IMR-90 (cell line): ENCODE results near the gene LNX1. TPM values are rescaled to one million over a fixed set of nuclear protein-coding genes. Genes with fewer than 3 reads are reported as not detected.
A peak's percentile ranks its signal among the peaks of the same experiment; 100 is the strongest.

Experiments used
- ATAC-seq: fragments of 200-7000 bp; cut with Tn5 transposase; 2 replicates; pipeline ENCODE4 v1.9.1; 2020; ENCODE audit warnings: low read depth, mild to moderate bottlenecking, moderate library complexity
- BruUV-seq: library from RNA; stranded (reverse); fragments of 400-500 nt; replicated peaks from 2 replicates; lab custom pipeline; 2021; lab: Mats Ljungman, UMichigan
- CTCF ChIA-PET: fragments of 300-600 bp; formaldehyde crosslinking; extraction: SDS; loops from one replicate; lab custom pipeline; 2021; ENCODE audit warnings: antibody characterized with exemption; lab: Yijun Ruan, JAX
- POLR2A ChIA-PET: fragments of 300-600 bp; sonication (Branson Sonifier 250); formaldehyde crosslinking; loops from one replicate; lab custom pipeline; 2022; ENCODE audit warnings: antibody characterized with exemption; ENCODE audit not compliant: unreplicated experiment; lab: Charles Lee
- DNase-seq: peaks from one replicate; pipeline ENCODE4 v3.0.0; 2013
- H2AFZ ChIP-seq: replicated peaks from 2 replicates; pipeline ENCODE3; 2013; ENCODE audit warnings: low read length, mild to moderate bottlenecking; ENCODE audit not compliant: poor library complexity
- H2AK5ac ChIP-seq: 2 replicates; pipeline ENCODE4 v1.6.1; 2013; ENCODE audit warnings: low read depth, low read length, inconsistent platforms
- H2AK9ac ChIP-seq: replicated peaks from 2 replicates; pipeline ENCODE3; 2013; ENCODE audit warnings: mild to moderate bottlenecking, low read depth, low read length, moderate library complexity; ENCODE audit not compliant: poor library complexity
- H2BK120ac ChIP-seq: 2 replicates; pipeline ENCODE4 v1.6.1; 2013; ENCODE audit warnings: low read depth, low read length, inconsistent platforms
- H2BK15ac ChIP-seq: 3 replicates; pipeline ENCODE4 v1.6.1; 2013; ENCODE audit warnings: low read depth, low read length, inconsistent platforms
- H2BK20ac ChIP-seq: 2 replicates; pipeline ENCODE4 v1.6.1; 2013; ENCODE audit warnings: low read depth, mild to moderate bottlenecking, inconsistent platforms, low read length, moderate library complexity
- H2BK5ac ChIP-seq: 2 replicates; pipeline ENCODE4 v1.6.1; 2013; ENCODE audit warnings: mild to moderate bottlenecking, low read depth, low read length, inconsistent platforms; ENCODE audit not compliant: poor library complexity, severe bottlenecking
- H3K14ac ChIP-seq: replicated peaks from 2 replicates; pipeline ENCODE4 v1.6.1; 2013; ENCODE audit warnings: low read depth, low read length, inconsistent platforms
- H3K18ac ChIP-seq: 2 replicates; pipeline ENCODE4 v1.6.1; 2013; ENCODE audit warnings: low read depth, low read length, control low read depth
- H3K23ac ChIP-seq: 2 replicates; pipeline ENCODE4 v1.6.1; 2013; ENCODE audit warnings: low read depth, low read length, inconsistent platforms
- H3K27ac ChIP-seq: 2 replicates; pipeline ENCODE4 v1.5.1; 2013; ENCODE audit warnings: mild to moderate bottlenecking, control low read depth, low read length; ENCODE audit not compliant: insufficient read depth
- H3K27me3 ChIP-seq: 2 replicates; pipeline ENCODE4 v1.6.1; 2013; ENCODE audit warnings: low read length; ENCODE audit not compliant: control insufficient read depth, insufficient read depth
- H3K36me3 ChIP-seq: 2 replicates; pipeline ENCODE4 v1.6.1; 2013; ENCODE audit warnings: low read length, mixed read lengths; ENCODE audit not compliant: control insufficient read depth, insufficient read depth
- H3K4ac ChIP-seq: 2 replicates; pipeline ENCODE4 v1.6.1; 2013; ENCODE audit warnings: low read depth, low read length, inconsistent platforms
- H3K4me1 ChIP-seq: 2 replicates; pipeline ENCODE4 v1.6.1; 2013; ENCODE audit warnings: low read length, mixed read lengths; ENCODE audit not compliant: control insufficient read depth, insufficient read depth
- H3K4me2 ChIP-seq: 2 replicates; pipeline ENCODE4 v1.6.1; 2013; ENCODE audit warnings: low read depth, mild to moderate bottlenecking, control low read depth, low read length, moderate library complexity
- H3K4me3 ChIP-seq: 2 replicates; pipeline ENCODE4 v1.5.1; 2013; ENCODE audit warnings: low read depth, mild to moderate bottlenecking, control low read depth, low read length, moderate library complexity; ENCODE audit not compliant: insufficient read depth
- H3K56ac ChIP-seq: 2 replicates; pipeline ENCODE4 v1.6.1; 2013; ENCODE audit warnings: low read length, inconsistent platforms; ENCODE audit not compliant: insufficient read depth; ENCODE audit errors: extremely low read depth
- H3K79me1 ChIP-seq, 2 experiments: 2 replicates each; pipeline ENCODE4 v1.6.1; 2013; ENCODE audit warnings: low read length in 2 of 2, inconsistent platforms in 1 of 2, low read depth in 1 of 2
- H3K9ac ChIP-seq: 2 replicates; pipeline ENCODE4 v1.6.1; 2013; ENCODE audit warnings: low read depth, low read length, control low read depth
- H3K9me1 ChIP-seq: 2 replicates; pipeline ENCODE4 v1.6.1; 2013; ENCODE audit warnings: low read length, inconsistent platforms; ENCODE audit not compliant: insufficient read depth
- H3K9me3 ChIP-seq: 2 replicates; pipeline ENCODE4 v1.6.1; 2013; ENCODE audit warnings: low read length; ENCODE audit not compliant: control insufficient read depth, insufficient read depth
- H4K20me1 ChIP-seq: 2 replicates; pipeline ENCODE4 v1.6.1; 2013; ENCODE audit warnings: low read length, inconsistent platforms; ENCODE audit not compliant: insufficient read depth
- H4K5ac ChIP-seq: 2 replicates; pipeline ENCODE4 v1.6.1; 2013; ENCODE audit warnings: mild to moderate bottlenecking, low read depth, low read length, control low read depth
- H4K8ac ChIP-seq, 2 experiments: 2 replicates each; pipeline ENCODE4 v1.6.1; 2013; ENCODE audit warnings: low read depth in 2 of 2, low read length in 2 of 2, control low read depth in 1 of 2, inconsistent platforms in 1 of 2
- H4K91ac ChIP-seq: 2 replicates; pipeline ENCODE4 v1.6.1; 2013; ENCODE audit warnings: low read depth, low read length, inconsistent platforms; ENCODE audit not compliant: insufficient read depth
- CEBPB ChIP-seq: IDR thresholded peaks from 2 replicates; pipeline ENCODE4 v1.6.1; 2012; ENCODE audit warnings: low read depth, low read length, improper control_type of control experiment
- CHD1 ChIP-seq: IDR thresholded peaks from 2 replicates; pipeline ENCODE4 v1.6.1; 2012; ENCODE audit warnings: low read depth, low read length, improper control_type of control experiment
- CTCF ChIP-seq: conservative IDR thresholded peaks from 2 replicates; pipeline ENCODE4 v1.5.1; 2012; ENCODE audit warnings: mild to moderate bottlenecking, low read depth, low read length, improper control_type of control experiment
- FOS ChIP-seq: fragments of 150-350 bp; IDR thresholded peaks from 2 replicates; pipeline ENCODE4 v1.6.1; 2016; ENCODE audit warnings: low read depth, low read length
- MAZ ChIP-seq: IDR thresholded peaks from 2 replicates; pipeline ENCODE4 v1.6.1; 2012; ENCODE audit warnings: low read depth, mild to moderate bottlenecking, low read length, improper control_type of control experiment, moderate library complexity, borderline replicate concordance
- MXI1 ChIP-seq: IDR thresholded peaks from 2 replicates; pipeline ENCODE4 v1.6.1; 2012; ENCODE audit warnings: low read depth, mild to moderate bottlenecking, low read length, moderate library complexity, borderline replicate concordance
- NFE2L2 ChIP-seq: fragments of 150-350 bp; IDR thresholded peaks from 2 replicates; pipeline ENCODE4 v1.6.1; 2016; ENCODE audit warnings: low read depth, mild to moderate bottlenecking, low read length
- RAD21 ChIP-seq: IDR thresholded peaks from 2 replicates; pipeline ENCODE4 v1.6.1; 2012; ENCODE audit warnings: low read length, improper control_type of control experiment
- RCOR1 ChIP-seq: IDR thresholded peaks from 2 replicates; pipeline ENCODE4 v1.6.1; 2012; ENCODE audit warnings: mild to moderate bottlenecking, low read length, improper control_type of control experiment; ENCODE audit not compliant: insufficient replicate concordance
- RFX5 ChIP-seq: IDR thresholded peaks from 2 replicates; pipeline ENCODE4 v1.8.0; 2012; ENCODE audit warnings: low read depth, mild to moderate bottlenecking, low read length, moderate library complexity
- USF2 ChIP-seq: fragments of 150-350 bp; IDR thresholded peaks from 2 replicates; pipeline ENCODE4 v1.6.1; 2017; ENCODE audit warnings: mild to moderate bottlenecking, antibody characterized with exemption, low read length, low read depth
- WGBS, 2 experiments: methylation state at CpG; one replicate each; pipeline versions ENCODE4 v1.1.5 to v1.1.7; 2013; ENCODE audit warnings: missing lambda C conversion rate in 2 of 2; ENCODE audit not compliant: insufficient read length in 1 of 2; ENCODE audit errors: extremely low coverage in 2 of 2; 5-methylcytosine and 5-hydroxymethylcytosine counted together
- dilution Hi-C: fragments of 300-500 bp; cut with HindIII; formaldehyde crosslinking; loops from one replicate; pipeline ENCODE4 v1.14.3; 2018; ENCODE audit warnings: low sequenced_read_pairs; ENCODE audit not compliant: unreplicated experiment
- in situ Hi-C: fragments of 300-500 bp; cut with MboI; formaldehyde crosslinking; loops from 3 replicates; pipeline ENCODE4 v1.14.3; 2019; ENCODE audit warnings: low sequenced_read_pairs, inconsistent platforms, mixed read lengths
- intact Hi-C: fragments of 100-400 bp; cut with micrococcal nuclease; formaldehyde crosslinking; loops from 2 replicates; pipeline ENCODE4 v1.10.0; 2022
- polyA plus RNA-seq, 3 experiments: library from polyadenylated mRNA; depleted of rRNA; stranded (reverse); fragments of >200 nt; gene quantifications; 2 replicates each; pipeline ENCODE4 v1.2.3, GENCODE V29; 2012; ENCODE audit warnings: low replicate concordance in 1 of 3
- total RNA-seq: library from RNA; depleted of rRNA; stranded (reverse); fragments of >200 nt; gene quantifications from 2 replicates; pipeline ENCODE4 v1.2.3, GENCODE V29; 2012

LNX1 gene
- total and polyA plus RNA-seq, 2 of the 4 experiments (the other 2 are of a cell fraction) = 0.15 to 0.36 TPM

GRCh38 chr4:53586121-53586816 is 5.0 kb downstream of the LNX1 start (continued):
- TF ChIP-seq CEBPB = peak; percentile 69
- TF ChIP-seq MXI1 = peak; percentile 95
- TF ChIP-seq RAD21 = 0 out of 2 replicates have a peak, but pooled peaks have one; percentile 6

GRCh38 chr4:53584658-53585057 is 6.6 kb downstream of the LNX1 start:
- no peaks in the 10 kb centered on the region for H4K20me1 ChIP-seq
- WGBS, 2 experiments = no CpG with 5 or more reads among the region's 4 CpGs
- H3K4ac ChIP-seq = peak overlapping the region; percentile 9
- no peak overlapping the region for H3K9ac ChIP-seq
- no peak overlapping the region for H2AFZ ChIP-seq
- H2BK5ac ChIP-seq = no peak overlapping the region
- POLR2A ChIA-PET = no interaction called here
- H3K4me3 ChIP-seq = no peak overlapping the region
- peak overlapping the region; percentile 76 for H2AK5ac ChIP-seq
- H3K9me1 ChIP-seq = peaks cover 10% of the 10 kb centered on the region
- H3K4me1 ChIP-seq = peaks cover 20% of the 10 kb centered on the region
- DNase-seq = no peak
- BruUV-seq = no TSS peak
- no peak overlapping the region for H4K5ac ChIP-seq
- H3K23ac ChIP-seq = no peak overlapping the region
- H2BK20ac ChIP-seq = peak overlapping the region; percentile 83
- no peak overlapping the region for H2AK9ac ChIP-seq
- no peak overlapping the region for H3K4me2 ChIP-seq
- dilution Hi-C loops (no loop called here), in situ Hi-C loops (no loop called here), intact Hi-C loops (loop anchor here (5.0 to 10.0 kb wide), 2 partner anchors 103 to 200 kb away; no protein-coding TSS in a partner anchor)
- no peaks in the 10 kb centered on the region for H3K36me3 ChIP-seq
- H3K9me3 ChIP-seq = no peaks in the 10 kb centered on the region
- no peak overlapping the region for H3K56ac ChIP-seq
- no peaks in the 10 kb centered on the region for H3K27me3 ChIP-seq
- H3K18ac ChIP-seq = peak overlapping the region; percentile 76
- no peaks in the 10 kb centered on the region for H3K79me1 ChIP-seq
- peak overlapping the region; percentile 67 for H4K91ac ChIP-seq
- peak overlapping the region; percentile 80 for H2BK120ac ChIP-seq
- no peak for TF ChIP-seq RFX5
- no peak for TF ChIP-seq FOS
- no peak for TF ChIP-seq NFE2L2
- no peak for TF ChIP-seq MAZ
- TF ChIP-seq CHD1 = no peak
- TF ChIP-seq CTCF = no peak
- no peak for TF ChIP-seq USF2
- no peak for TF ChIP-seq RCOR1
- H3K14ac ChIP-seq = peak overlapping the region; percentile 62; the same call in 1 of the 2 replicates
- peak overlapping the region; percentile 93 for H2BK15ac ChIP-seq
- H3K27ac ChIP-seq = no peak overlapping the region
- CTCF ChIA-PET = interaction anchor here (0.6 to 1.1 kb wide), 2 partner anchors 43 to 85 kb away, joined by 3 read pairs; no protein-coding TSS in a partner anchor
- H4K8ac ChIP-seq = peak overlapping the region in 1 of 2 experiments; percentile 42; a peak in 1 of 4 replicates
- no peak for ATAC-seq
